Colonic mucosa (tissue), 4 donors: Measurements from ENCODE around the gene WDR86. TPM values are rescaled to one million over a fixed set of nuclear protein-coding genes. Genes with fewer than 3 reads are reported as not detected.

ENCODE experiments used
- DNase-seq: peaks from one replicate; pipeline ENCODE4 v3.0.0-alpha.2; 2020
- H3K27ac ChIP-seq: fragments of 200-600 bp; one replicate; pipeline ENCODE4 v1.8.0; 2021
- H3K27me3 ChIP-seq: fragments of 200-600 bp; one replicate; pipeline ENCODE4 v1.8.0; 2021
- H3K36me3 ChIP-seq: fragments of 200-600 bp; one replicate; pipeline ENCODE4 v1.8.0; 2021
- H3K4me1 ChIP-seq: fragments of 200-600 bp; one replicate; pipeline ENCODE4 v1.8.0; 2021; ENCODE audit warnings: mild to moderate bottlenecking
- H3K4me3 ChIP-seq: fragments of 200-600 bp; one replicate; pipeline ENCODE4 v1.8.0; 2021
- H3K9ac ChIP-seq, 2 donors: one replicate each; pipeline ENCODE4 v1.7.0; 2013; ENCODE audit warnings: control low read depth in 2 of 2, low read depth in 2 of 2, low read length in 2 of 2
- H3K9me3 ChIP-seq: fragments of 200-600 bp; one replicate; pipeline ENCODE4 v1.8.0; 2021
- intact Hi-C: fragments of 100-400 bp; cut with DNase I; formaldehyde crosslinking; loops from one replicate; pipeline ENCODE4 v1.14.1; 2022
- total RNA-seq, 2 donors: library from RNA; stranded (reverse); fragmentation: NEBNext Ultra II Directional in 1 of 2; extraction: Animal tissue kit (Norgen Biotek cat#: 25700) in 1 of 2; gene quantifications; one replicate each; pipeline ENCODE4 v1.2.1, GENCODE V29; 2021
- TF ChIP-seq, protein P1 (sequence below): fragments of 200-600 bp; IDR thresholded peaks from one replicate; pipeline ENCODE4 v1.8.0; 2022; ENCODE audit warnings: antibody characterized with exemption, mild to moderate bottlenecking
- donor health status: healthy.
- donor health status: DM: no; HTN: no; CAD: no.
- donor health status: DM: no; HTN: no; CAD: no.

The WDR86 gene
- total RNA-seq, 2 donors from 2014 or later = 1.2 TPM; not detected in 1

DNA sequence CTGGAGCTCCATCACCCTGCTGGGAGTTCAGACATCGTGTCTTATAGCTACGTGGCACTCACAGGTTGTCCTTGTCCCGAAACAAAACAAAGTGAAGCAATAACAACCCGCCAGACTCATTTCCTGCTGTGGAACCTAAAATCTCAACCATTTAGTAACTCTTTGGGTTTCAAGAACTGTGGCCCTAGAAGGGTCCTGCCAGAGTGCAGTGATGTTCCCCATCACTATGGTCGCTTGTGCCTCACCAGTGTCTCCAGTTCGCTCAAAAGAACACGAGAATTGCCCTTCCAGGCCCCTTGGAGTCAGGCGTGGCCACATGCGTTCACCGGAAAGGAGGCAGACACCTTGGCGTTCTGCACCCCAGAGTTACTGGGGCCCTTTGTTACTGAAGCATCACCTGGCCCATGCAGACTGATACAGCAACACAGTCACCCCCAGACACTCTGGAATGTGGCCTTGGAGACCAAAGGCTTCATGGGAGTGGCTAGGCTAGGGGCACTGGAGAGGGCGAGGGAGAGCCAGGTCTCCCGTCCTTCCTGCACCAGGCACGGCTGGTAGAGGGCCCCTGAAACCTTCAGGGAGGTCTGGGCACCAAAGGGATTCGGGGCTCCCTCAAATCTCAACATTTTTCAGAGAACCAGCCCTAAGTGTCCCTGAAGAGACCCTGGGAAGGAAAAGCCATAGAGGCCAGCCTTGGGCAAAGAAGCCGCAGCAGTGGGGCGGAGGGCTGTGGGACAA is 29.2 kb upstream of the WDR86 start:
- Histone ChIP-seq H3K4me3 (no peak overlapping the region), H3K27ac (no peak overlapping the region), H3K27me3 (peaks cover 8% of the 10 kb centered on the region), H3K9ac (no peak overlapping the region), H3K36me3 (no peaks in the 10 kb centered on the region), H3K9me3 (no peaks in the 10 kb centered on the region), H3K4me1 (no peaks in the 10 kb centered on the region)
- DNase-seq = no peak
- TF ChIP-seq, protein P1, sequence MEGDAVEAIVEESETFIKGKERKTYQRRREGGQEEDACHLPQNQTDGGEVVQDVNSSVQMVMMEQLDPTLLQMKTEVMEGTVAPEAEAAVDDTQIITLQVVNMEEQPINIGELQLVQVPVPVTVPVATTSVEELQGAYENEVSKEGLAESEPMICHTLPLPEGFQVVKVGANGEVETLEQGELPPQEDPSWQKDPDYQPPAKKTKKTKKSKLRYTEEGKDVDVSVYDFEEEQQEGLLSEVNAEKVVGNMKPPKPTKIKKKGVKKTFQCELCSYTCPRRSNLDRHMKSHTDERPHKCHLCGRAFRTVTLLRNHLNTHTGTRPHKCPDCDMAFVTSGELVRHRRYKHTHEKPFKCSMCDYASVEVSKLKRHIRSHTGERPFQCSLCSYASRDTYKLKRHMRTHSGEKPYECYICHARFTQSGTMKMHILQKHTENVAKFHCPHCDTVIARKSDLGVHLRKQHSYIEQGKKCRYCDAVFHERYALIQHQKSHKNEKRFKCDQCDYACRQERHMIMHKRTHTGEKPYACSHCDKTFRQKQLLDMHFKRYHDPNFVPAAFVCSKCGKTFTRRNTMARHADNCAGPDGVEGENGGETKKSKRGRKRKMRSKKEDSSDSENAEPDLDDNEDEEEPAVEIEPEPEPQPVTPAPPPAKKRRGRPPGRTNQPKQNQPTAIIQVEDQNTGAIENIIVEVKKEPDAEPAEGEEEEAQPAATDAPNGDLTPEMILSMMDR = no peak
- intact Hi-C loops = no loop called here

DNA sequence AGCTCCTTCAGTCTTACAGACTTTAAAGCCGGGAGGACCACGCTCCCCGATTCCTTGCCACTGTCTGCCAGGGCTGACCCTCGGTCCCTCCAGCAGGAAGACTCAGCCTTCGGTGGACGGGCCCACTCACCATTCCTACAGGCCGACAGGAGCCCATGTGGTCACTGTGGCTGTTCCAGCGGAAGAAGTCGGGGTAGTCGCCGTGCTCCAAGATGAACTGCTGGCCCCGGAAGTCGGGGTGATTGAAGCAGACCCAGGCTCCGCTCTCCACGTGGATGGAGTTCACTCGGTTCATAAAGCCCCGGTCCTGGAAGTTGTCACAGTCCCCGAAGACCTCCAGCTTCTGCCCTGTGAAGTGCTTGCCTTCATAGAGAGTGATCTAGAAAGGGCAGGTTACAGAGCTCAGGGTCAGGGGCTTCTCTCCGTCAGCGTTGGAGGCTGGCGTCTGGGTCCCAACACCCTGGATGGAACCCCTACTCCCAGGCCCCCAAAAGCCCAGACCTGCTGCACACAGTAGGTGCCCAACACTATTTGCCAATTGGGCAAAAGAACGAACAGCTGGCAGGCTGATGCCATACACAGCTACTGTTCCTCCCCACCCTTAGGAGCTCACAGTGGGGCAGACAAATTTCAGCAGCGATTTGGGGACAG is 28.2 kb upstream of the WDR86 start:
- no peaks in the 10 kb centered on the region for H3K36me3 ChIP-seq
- TF ChIP-seq, protein P1 = no peak
- intact Hi-C loops = no loop called here
- no peak overlapping the region for H3K4me3 ChIP-seq
- peaks cover 8% of the 10 kb centered on the region for H3K27me3 ChIP-seq
- H3K9me3 ChIP-seq = no peaks in the 10 kb centered on the region
- DNase-seq = no peak
- H3K4me1 ChIP-seq = no peaks in the 10 kb centered on the region
- no peak overlapping the region for H3K27ac ChIP-seq
- H3K9ac ChIP-seq = no peak overlapping the region

DNA sequence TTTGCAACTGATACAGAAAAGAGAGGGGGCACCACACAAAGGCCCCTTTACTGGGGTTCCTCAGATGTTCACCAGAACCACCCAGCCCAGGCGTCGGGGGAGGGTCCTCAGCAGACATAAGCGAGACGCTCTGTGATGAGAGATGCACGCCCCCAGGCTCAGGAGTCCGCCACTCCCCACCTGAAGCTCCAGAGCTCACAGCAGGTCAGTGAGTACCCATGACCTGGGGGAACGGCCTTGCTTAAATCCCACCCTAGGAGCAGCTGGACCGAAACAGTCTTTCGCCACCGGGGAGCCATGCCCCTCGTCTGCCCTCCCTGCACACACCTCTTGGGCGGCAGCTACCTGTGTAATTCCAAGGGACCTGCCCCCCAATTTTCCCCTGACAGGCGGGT is 27.3 kb upstream of the WDR86 start:
- intact Hi-C loops = no loop called here
- Histone ChIP-seq H3K4me3 (no peak overlapping the region), H3K9me3 (no peaks in the 10 kb centered on the region), H3K9ac (no peak overlapping the region), H3K27me3 (peaks cover 8% of the 10 kb centered on the region), H3K36me3 (no peaks in the 10 kb centered on the region), H3K27ac (no peak overlapping the region), H3K4me1 (no peaks in the 10 kb centered on the region)
- no peak for DNase-seq
- TF ChIP-seq, protein P1 = no peak

DNA sequence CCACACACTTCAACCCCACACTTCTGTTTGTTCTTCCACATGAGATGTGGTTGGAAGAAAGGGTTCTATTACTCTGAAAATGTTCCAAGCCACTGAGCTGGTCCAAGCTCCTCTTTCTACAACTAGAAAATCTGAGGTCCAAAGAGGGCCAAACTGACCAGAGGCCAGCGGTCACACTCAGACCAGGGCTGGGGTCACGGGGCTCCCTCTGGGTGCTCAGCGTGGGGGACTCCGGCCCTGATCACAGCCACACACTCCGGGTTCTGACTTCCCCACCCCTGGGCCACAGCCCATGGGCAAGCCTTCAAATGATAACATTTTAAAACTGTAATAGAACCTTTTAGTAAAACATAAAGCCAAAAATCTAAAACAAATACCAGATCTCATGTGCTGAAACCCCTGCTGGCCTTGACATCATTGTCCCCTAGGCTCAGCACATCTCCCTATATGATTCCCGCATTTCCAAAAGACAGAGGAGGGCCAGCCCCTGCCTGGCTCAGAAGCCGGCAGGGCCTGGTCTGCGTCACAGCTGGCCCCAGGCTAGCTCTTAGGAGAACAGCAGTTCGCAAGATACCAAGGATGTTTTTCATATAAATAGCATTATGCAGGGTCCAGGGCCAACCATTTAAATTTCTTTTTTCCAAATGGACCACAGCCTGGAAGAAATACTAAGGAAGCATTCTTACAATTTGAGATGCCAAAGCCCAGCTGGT is 26.8 kb upstream of the WDR86 start:
- Histone ChIP-seq H3K27ac (no peak overlapping the region), H3K9me3 (no peaks in the 10 kb centered on the region), H3K9ac (no peak overlapping the region), H3K4me3 (no peak overlapping the region), H3K4me1 (no peaks in the 10 kb centered on the region), H3K36me3 (no peaks in the 10 kb centered on the region), H3K27me3 (peaks cover 8% of the 10 kb centered on the region)
- no peak for DNase-seq
- TF ChIP-seq, protein P1 = no peak
- intact Hi-C loops = no loop called here

DNA sequence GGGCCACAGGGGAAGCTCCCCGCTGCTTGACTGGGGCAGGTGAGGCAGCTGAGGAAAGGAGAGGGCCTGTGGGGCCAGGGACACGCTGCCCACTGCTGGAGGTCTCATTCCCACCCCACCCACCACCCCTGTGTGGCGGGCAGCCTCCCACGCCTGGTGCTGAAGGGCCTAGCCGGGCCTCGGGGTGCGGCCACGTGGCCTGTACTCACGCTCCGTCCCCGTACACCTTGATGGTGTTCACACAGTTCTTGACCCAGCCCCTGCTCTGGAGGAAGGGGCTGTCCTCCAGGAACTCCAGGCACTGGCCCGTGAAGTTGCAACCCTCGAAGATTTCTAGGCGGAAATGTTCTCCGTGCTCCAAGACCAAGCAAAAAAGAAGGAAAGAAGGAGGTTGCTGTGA is 26.1 kb upstream of the WDR86 start:
- TF ChIP-seq, protein P1 = no peak
- no peak for DNase-seq
- no peaks in the 10 kb centered on the region for H3K4me1 ChIP-seq
- no peaks in the 10 kb centered on the region for H3K36me3 ChIP-seq
- H3K27me3 ChIP-seq = peaks cover 8% of the 10 kb centered on the region
- no peak overlapping the region for H3K9ac ChIP-seq
- intact Hi-C loops = no loop called here
- no peak overlapping the region for H3K4me3 ChIP-seq
- H3K27ac ChIP-seq = no peak overlapping the region
- H3K9me3 ChIP-seq = no peaks in the 10 kb centered on the region
